Measurements from ENCODE around the gene RPL10A.

The RPL10A gene

GRCh38 chr6:35477028-35477427, 8.8 kb downstream of the RPL10A start:
- no peak for DNase-seq

- no peak for DNase-seq
These were observed 9.5 kb downstream of the RPL10A start for GRCh38 chr6:35477551-35478179.

- DNase-seq: no peak
These were observed 10.1 kb downstream of the RPL10A start for GRCh38 chr6:35478259-35478658.

- no peak for DNase-seq
These were observed 12.0 kb downstream of the RPL10A start for GRCh38 chr6:35480176-35480575.

GRCh38 chr6:35481226-35481625, 13.0 kb downstream of the RPL10A start:
- no peak for DNase-seq

GRCh38 chr6:35483062-35483461, 14.9 kb downstream of the RPL10A start:
- no peak for DNase-seq

- DNase-seq: no peak
These were observed 15.3 kb downstream of the RPL10A start for GRCh38 chr6:35483490-35483889.

GRCh38 chr6:35483893-35484645, 15.9 kb downstream of the RPL10A start:
- DNase-seq: no peak

GRCh38 chr6:35484921-35485392, 16.8 kb downstream of the RPL10A start:
- DNase-seq: no peak

GRCh38 chr6:35485402-35485877, 17.2 kb downstream of the RPL10A start:
- no peak for DNase-seq

GRCh38 chr6:35486005-35486925, 18.1 kb downstream of the RPL10A start:
- DNase-seq: no peak

GRCh38 chr6:35487658-35488516, 19.7 kb downstream of the RPL10A start:
- DNase-seq: no peak

GRCh38 chr6:35488517-35488862, 20.3 kb downstream of the RPL10A start:
- no peak for DNase-seq

- DNase-seq: no peak
These were observed 20.9 kb downstream of the RPL10A start for GRCh38 chr6:35489066-35489465.

GRCh38 chr6:35489995-35490791, 22.0 kb downstream of the RPL10A start:
- peak; percentile 72 for DNase-seq

- no peak for DNase-seq
These were observed 22.8 kb downstream of the RPL10A start for GRCh38 chr6:35490821-35491557.

GRCh38 chr6:35491558-35492257, 23.5 kb downstream of the RPL10A start:
- DNase-seq: no peak

GRCh38 chr6:35492258-35492973, 24.2 kb downstream of the RPL10A start:
- DNase-seq: no peak

GRCh38 chr6:35492974-35493284, 24.7 kb downstream of the RPL10A start:
- no peak for DNase-seq

All from NCI-H2227 treated with DMSO at 0.1 percent for 48 hours (cell line).